ENCODE data around the gene PLPPR2.
"Not testable (repeated sequence)": the region's sequence is repeated elsewhere in the genome, so short reads cannot be mapped to it uniquely, and the experiment has no call there.

PLPPR2 gene, protein sequence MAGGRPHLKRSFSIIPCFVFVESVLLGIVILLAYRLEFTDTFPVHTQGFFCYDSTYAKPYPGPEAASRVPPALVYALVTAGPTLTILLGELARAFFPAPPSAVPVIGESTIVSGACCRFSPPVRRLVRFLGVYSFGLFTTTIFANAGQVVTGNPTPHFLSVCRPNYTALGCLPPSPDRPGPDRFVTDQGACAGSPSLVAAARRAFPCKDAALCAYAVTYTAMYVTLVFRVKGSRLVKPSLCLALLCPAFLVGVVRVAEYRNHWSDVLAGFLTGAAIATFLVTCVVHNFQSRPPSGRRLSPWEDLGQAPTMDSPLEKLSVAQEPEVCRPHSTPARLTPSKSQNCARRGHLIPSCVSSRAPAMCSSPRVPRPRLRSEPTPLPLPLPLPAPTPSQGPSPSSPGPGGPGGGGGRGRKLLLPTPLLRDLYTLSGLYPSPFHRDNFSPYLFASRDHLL

GRCh38 chr19:11355160-11356073 lies at the start of gene PLPPR2:
Gene PLPPR2 (plus strand): TSS chr19:11355432. CDS start chr19:11357674, 2,242 bp downstream.
- no peak for FAIRE-seq

DNA sequence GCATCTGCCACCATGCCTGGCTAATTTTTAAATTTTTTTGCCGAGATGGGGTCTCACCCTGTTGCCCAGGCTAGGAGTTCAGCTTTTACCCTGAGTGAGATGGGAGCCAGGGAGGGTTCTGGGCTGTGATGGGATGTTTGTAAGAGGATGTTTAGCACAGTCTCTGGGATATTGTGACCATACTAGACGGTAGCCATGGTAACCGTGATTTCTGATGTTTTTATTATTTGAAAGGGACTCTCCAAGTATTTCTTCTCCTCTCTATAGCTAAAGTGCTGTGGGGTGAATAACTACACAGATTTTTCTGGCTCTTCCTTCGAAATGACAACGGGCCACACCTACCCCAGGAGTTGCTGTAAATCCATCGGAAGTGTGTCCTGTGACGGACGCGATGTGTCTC lies 48.9 kb upstream of the PLPPR2 start:
- FAIRE-seq: no peak

DNA sequence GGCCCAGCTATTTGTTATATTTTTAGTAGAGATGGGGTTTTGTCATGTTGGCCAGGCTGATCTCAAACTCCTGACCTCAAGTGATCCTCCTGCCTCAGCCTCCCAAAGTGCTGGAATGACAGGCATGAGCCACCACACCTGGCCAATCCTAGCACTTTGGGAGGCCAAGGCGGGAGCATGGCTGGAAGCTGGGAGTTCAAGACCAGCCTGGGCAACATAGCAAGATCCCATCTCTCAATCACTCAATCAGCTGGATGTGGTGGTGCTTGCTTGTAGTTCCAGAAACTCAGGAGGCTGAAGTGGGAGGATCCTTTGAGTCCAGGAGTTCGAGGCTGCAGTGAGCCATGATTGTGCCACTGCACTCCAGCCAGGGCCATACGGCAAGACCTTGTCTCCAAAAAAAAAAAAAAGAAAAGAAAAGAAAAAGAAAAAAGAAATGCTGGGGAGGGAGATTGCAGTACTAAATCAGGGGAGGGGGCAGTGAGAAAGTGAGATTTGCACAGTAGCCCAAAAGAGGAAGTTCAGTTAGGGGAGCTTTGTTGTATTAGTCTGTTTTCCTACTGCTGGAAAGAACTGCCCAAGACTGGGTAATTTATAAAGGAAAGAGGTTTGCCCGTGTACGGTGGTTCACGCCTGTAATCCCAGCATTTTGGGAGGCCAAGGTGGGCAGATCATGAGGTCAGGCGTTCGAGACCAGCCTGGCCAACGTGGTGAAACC lies 34.8 kb upstream of the PLPPR2 start:
- not testable (repeated sequence) for FAIRE-seq

DNA sequence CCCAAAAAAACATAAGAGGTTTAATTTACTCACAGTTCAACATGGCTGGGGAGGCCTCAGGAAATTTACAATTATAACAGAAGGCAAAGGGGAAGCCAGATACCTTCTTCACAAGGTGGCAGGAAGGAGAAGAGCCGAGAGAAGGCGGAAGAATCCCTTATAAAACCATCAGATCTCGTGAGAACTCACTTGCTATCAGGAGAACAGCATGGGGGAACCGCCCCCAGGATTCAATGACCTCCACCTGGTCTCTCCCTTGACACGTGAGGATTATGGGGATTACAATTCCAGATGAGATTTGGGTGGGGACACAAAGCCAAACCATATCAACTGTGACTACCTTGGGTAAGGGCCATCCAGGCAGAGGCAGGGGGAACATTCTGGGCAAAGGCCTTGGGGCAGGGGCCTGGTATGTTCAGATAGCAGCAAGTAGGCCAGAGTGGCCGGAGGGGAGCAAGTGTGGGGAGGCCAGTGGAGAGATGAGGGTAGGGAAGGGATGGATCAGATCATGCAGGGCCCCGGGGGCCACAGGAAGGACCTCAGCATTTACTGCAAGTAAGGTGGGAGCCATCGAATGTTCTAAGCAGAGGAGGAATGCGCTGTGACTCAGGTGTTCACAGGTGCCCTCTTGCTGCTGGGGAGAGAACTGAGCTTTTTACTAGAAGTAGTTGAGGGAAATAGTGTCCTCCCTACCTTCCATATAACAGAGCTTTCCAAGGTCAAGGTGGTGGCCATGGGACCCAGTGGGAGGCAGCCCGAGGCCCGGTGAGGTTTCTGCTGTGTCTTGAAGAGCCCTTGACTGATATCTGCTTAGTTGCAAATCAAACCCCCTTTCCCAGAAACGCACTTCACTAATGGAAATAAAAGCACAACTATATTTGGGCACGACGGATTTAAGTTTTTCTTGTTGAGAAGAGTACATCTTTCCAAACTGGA lies 33.8 kb upstream of the PLPPR2 start:
- no peak for FAIRE-seq

DNA sequence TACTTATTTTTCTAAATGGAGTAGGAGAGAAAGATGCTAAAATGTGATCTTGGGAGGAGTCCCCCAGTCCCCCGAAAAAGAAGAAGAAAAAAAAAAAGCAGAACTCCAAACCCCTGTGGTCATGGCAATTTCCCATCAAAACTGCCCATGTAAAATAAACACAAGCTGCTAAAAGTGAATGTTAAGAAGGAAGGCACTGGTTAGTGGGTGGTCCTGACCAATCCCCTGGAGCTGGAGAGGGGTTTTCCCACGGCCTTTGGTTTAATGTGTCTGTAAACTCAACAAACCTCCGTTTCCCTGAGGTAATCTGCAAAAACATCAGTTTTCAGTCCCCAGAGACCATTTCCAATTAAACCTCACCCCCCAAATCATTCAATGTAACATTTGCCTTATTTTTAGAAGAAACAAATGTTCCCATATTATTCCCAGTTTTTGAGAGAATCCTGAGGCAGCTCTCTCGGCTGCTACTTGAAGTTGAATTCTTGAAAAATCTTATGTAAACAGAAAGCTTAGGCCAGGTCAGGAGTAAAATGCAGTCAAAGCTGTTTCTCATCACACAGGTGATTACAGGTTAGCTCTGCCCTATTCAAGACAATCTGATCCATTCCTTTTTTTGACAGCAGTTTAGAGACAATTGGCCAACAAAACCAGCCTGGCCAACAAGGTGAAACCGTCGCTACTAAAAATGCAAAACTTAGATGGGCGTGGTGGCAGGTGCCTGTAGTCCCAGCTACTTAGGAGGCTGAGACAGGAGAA lies 32.8 kb upstream of the PLPPR2 start:
- no peak for FAIRE-seq

- FAIRE-seq: no peak
These were observed 31.6 kb upstream of the PLPPR2 start for GRCh38 chr19:11323601-11324078.

- no peak for FAIRE-seq
These were observed 31.1 kb upstream of the PLPPR2 start for GRCh38 chr19:11324079-11324661.

- FAIRE-seq: no peak
These were observed 30.4 kb upstream of the PLPPR2 start for GRCh38 chr19:11324748-11325389.

GRCh38 chr19:11325544-11325943 lies 29.7 kb upstream of the PLPPR2 start:
- FAIRE-seq: no peak

- FAIRE-seq: no peak
These were observed 25.1 kb upstream of the PLPPR2 start for GRCh38 chr19:11330127-11330526.

DNA sequence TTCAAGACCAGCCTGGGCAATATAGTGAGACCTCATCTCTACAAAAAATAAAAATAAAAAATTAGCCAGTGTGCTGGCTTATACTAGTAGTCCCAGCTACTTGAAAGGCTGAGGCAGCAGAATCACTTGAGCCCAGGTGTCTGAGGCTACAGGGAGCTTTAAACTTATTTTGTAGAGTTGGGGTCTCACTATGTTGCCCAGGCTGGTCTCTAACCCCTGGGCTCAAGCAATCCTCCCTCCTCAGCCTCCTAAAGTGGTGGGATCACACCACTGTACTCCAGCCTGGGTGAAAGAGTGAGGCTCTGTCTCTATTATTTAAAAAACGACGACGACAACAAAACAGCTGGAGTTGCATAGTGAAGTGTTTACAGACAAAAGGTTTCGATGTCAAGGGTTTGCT lies 23.7 kb upstream of the PLPPR2 start:
- FAIRE-seq: no peak

GRCh38 chr19:11332822-11333221 lies 22.4 kb upstream of the PLPPR2 start:
- FAIRE-seq: no peak

DNA sequence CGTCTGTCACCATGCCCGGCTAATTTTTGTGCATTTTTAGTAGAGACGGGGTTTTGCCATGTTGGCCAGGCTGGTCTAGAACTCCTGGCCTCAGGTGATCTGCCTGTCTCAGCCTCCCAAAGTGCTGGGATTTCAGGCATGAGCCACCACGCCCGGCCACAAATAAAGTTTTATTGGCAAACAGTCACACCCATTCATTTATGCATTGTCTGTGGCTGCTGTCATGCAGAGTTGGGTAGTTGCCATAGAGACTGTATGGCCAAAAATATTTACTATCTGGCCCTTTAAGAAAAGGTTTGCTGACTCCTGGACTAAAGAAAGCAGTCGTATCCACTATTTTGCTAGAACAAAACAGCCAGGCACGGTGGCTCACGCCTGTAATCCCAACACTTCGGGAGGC lies 21.4 kb upstream of the PLPPR2 start:
- FAIRE-seq: not testable (repeated sequence)

- no peak for FAIRE-seq
These were observed 19.6 kb upstream of the PLPPR2 start for GRCh38 chr19:11335449-11336146.

- FAIRE-seq: no peak
These were observed 18.2 kb upstream of the PLPPR2 start for GRCh38 chr19:11337080-11337479.

DNA sequence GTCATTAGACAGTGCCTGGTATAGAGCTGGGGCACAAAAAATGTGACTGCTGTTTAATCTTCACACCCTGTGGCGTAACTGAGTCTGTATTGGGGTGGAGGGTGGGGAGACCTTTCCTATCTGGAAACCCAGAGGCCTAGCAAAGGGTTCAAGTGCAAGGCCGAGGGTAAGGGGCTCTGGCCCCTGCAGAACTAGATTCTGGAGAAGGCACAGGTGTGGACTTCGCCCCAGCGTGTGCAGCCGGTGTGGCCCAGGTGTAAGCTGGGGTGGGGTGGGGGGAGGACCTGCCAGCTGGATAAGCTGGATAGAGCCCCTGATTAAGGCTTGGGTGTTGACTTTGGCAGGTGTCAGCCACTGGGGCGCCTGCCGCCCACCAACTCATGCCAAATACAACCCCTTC lies 17.1 kb upstream of the PLPPR2 start:
- no peak for FAIRE-seq

DNA sequence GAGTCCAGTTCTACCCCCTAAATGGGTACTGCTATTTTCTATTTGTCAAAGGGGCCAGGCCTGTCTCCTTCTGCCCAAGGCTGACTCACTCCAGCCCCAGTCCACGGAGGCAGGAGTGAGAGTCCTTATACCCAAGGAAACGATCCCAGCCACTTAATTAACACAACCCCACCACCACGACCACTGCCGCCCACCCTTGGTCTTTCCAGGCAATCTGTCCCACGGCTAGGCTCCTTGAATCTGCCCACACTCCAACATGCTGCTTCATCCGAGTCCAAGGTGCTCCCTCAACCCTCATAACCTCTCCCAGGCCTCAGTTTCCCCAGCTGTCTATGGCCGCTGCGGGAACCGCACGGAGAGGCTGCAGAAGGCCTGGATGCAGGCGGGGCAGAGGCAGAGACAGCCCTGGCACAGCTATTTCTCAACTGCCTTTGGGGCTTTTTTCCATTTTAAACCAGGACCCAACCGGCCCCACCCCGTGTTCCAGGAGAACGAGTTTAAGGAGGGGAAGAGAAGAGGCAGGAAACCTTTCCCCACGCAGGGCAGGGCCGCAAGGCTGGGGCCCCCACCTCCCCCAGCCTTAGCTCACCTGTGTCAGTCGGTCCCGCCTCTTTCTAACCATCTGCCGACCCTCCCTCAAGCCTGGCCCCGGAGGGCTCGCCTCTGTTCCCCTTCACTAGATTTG lies 16.5 kb upstream of the PLPPR2 start:
- no peak for FAIRE-seq

DNA sequence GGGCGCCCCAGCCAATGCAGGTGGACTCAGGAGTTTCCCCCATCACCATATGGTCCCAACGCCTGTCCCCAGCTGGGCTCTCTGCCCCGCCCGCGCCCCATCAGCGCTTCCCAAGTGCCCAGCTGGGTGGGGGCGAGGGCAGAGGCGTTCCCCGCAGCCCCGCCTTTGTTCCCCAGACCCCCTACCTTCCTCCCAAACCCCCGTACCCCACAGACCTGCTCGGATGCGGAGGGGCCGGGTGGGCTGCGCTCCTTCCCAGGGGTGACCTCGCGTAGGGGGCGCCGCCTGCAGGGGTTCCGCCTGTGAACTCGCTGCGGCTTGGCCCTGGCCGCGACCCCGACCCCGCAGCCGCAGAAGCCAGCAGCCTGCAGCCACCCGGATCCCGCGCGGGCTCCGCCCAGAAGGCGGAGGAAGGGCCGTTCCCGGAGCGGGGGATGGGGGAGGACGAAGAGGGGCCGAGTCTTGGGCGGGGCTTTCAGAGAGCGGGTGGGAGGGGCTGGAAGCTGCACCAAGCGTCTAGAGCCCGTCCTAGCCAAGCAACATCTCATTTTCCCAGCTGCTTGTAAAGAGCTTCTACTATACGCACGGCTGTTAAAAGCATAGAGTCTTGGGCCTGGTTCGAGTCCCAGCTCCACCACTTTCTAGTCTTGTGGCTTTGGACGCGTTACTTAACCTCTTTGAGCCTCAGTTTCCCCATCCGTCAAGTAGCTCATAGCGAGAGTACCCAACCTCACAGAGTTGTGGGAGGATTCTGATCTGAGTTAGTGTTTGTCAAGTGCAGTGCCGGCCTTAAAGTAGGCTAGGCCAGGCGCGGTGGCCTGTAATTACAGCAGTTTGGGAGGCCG lies 15.8 kb upstream of the PLPPR2 start, which contains the start of gene RAB3D:
RAB3D (minus strand) TSS at position 404 of the 845 bp plus-strand sequence. CDS start 2,258 bp downstream, outside the sequence.
- no peak for FAIRE-seq

All from colon (tissue), 2 donors.